ENCODE data around the gene FAF2.
"Not testable (repeated sequence)": the region's sequence is repeated elsewhere in the genome, so short reads cannot be mapped to it uniquely, and the experiment has no call there.

FAF2 gene

GRCh38 chr5:176473335-176474006 is 25.3 kb downstream of the FAF2 start:
- H3K4me3 ChIP-seq (ENCODE audit: low read length): no peak overlapping the region
- no peak for DNase-seq (ENCODE audit: low read depth)
- TF ChIP-seq CTCF (conservative IDR thresholded peaks at IDR 0.05; ENCODE audit: low read length): no peak

GRCh38 chr5:176474476-176474875 is 26.3 kb downstream of the FAF2 start:
- no peak for DNase-seq (ENCODE audit: low read depth)
- TF ChIP-seq CTCF (conservative IDR thresholded peaks at IDR 0.05; ENCODE audit: low read length): no peak
- no peak overlapping the region for H3K4me3 ChIP-seq (ENCODE audit: low read length)

- no peak for TF ChIP-seq CTCF (conservative IDR thresholded peaks at IDR 0.05; ENCODE audit: low read length)
- H3K4me3 ChIP-seq (ENCODE audit: low read length): no peak overlapping the region
- DNase-seq (ENCODE audit: low read depth): no peak
Measured at GRCh38 chr5:176481711-176482110, 33.5 kb downstream of the FAF2 start.

GRCh38 chr5:176485176-176485575 is 37.0 kb downstream of the FAF2 start:
- no peak for DNase-seq (ENCODE audit: low read depth)
- no peak for TF ChIP-seq CTCF (conservative IDR thresholded peaks at IDR 0.05; ENCODE audit: low read length)
- no peak overlapping the region for H3K4me3 ChIP-seq (ENCODE audit: low read length)

- no peak for TF ChIP-seq CTCF (conservative IDR thresholded peaks at IDR 0.05; ENCODE audit: low read length)
- DNase-seq (ENCODE audit: low read depth): no peak
- H3K4me3 ChIP-seq (ENCODE audit: low read length): no peak overlapping the region
Measured at GRCh38 chr5:176486189-176486757, 38.1 kb downstream of the FAF2 start.

GRCh38 chr5:176487160-176487559 is 39.0 kb downstream of the FAF2 start:
- not testable (repeated sequence) for DNase-seq (ENCODE audit: low read depth); H3K4me3 ChIP-seq (ENCODE audit: low read length)

- H3K4me3 ChIP-seq (ENCODE audit: low read length): no peak overlapping the region
- TF ChIP-seq CTCF (conservative IDR thresholded peaks at IDR 0.05; ENCODE audit: low read length): no peak
Measured at GRCh38 chr5:176489077-176489476, 40.9 kb downstream of the FAF2 start.

More at GRCh38 chr5:176489077-176489476, 40.9 kb downstream of the FAF2 start:
- no peak for DNase-seq (ENCODE audit: low read depth)

Measured in AG10803 (cell line).